ENCODE data around the gene TMEM238. TPM values are rescaled to one million over a fixed set of nuclear protein-coding genes. Genes with fewer than 3 reads are reported as not detected.

TMEM238 gene
- total RNA-seq, 2 experiments from 2014 or later: 9.4 to 10.6 TPM

- Mint-ChIP-seq H3K27ac (no peak overlapping the region), H3K9me3 (no peaks in the 10 kb centered on the region), H3K27me3 (peaks cover 18% of the 10 kb centered on the region), H3K36me3 (ENCODE audit: low read depth) (no peaks in the 10 kb centered on the region), H3K4me3 (no peak overlapping the region), H3K4me1 (ENCODE audit: low read depth) (peaks cover 3% of the 10 kb centered on the region)
- ChIA-PET CTCF (interaction anchor here (1.0 kb wide), 1 partner anchor 60 kb away, joined by 3 read pairs; no protein-coding TSS in a partner anchor), POLR2A (interaction anchor here (0.8 to 1.1 kb wide), 2 partner anchors 19 to 57 kb away, joined by 3 read pairs; no protein-coding TSS in a partner anchor)
- TF ChIP-seq CTCF (IDR thresholded peaks at IDR 0.05): no peak
- DNase-seq (no peak), ATAC-seq (no peak)
- intact Hi-C loops (cut with micrococcal nuclease): no loop called here
Measured at GRCh38 chr19:55358493-55358892, 25.6 kb downstream of the TMEM238 start.

- H3K27me3 Mint-ChIP-seq: peaks cover 50% of the 10 kb centered on the region
- no peak for DNase-seq
- no peak overlapping the region for H3K27ac Mint-ChIP-seq
- peaks cover 15% of the 10 kb centered on the region for H3K4me1 Mint-ChIP-seq (ENCODE audit: low read depth)
- no peak for ATAC-seq
- no peaks in the 10 kb centered on the region for H3K9me3 Mint-ChIP-seq
- no peaks in the 10 kb centered on the region for H3K36me3 Mint-ChIP-seq (ENCODE audit: low read depth)
- CTCF ChIA-PET: no interaction called here
- intact Hi-C loops (cut with micrococcal nuclease): no loop called here
- TF ChIP-seq CTCF (IDR thresholded peaks at IDR 0.05): no peak
- POLR2A ChIA-PET: interaction anchor here (0.8 to 1.8 kb wide), 5 partner anchors 10 to 96 kb away, joined by 3 to 6 read pairs (median 4); partner anchors contain the start of gene TMEM238
- no peak overlapping the region for H3K4me3 Mint-ChIP-seq
Measured at GRCh38 chr19:55355213-55355821, 28.8 kb downstream of the TMEM238 start.

- H3K4me1 Mint-ChIP-seq (ENCODE audit: low read depth): peaks cover 15% of the 10 kb centered on the region
- intact Hi-C loops (cut with micrococcal nuclease): no loop called here
- no peak for TF ChIP-seq CTCF (IDR thresholded peaks at IDR 0.05)
- DNase-seq (no peak), ATAC-seq (no peak)
- H3K9me3 Mint-ChIP-seq: no peaks in the 10 kb centered on the region
- CTCF ChIA-PET: no interaction called here
- no peak within 1 kb of the TSS for H3K27ac Mint-ChIP-seq
- peak within 1 kb of the TSS; percentile 61 for H3K4me3 Mint-ChIP-seq
- H3K27me3 Mint-ChIP-seq: peaks cover 51% of the 10 kb centered on the region
- POLR2A ChIA-PET: interaction anchor here (1.5 to 1.8 kb wide), 3 partner anchors 15 to 95 kb away, joined by 4 to 6 read pairs (median 4); partner anchors contain the start of gene TMEM238
- H3K36me3 Mint-ChIP-seq (ENCODE audit: low read depth): no peaks in the 10 kb centered on the region
Measured at GRCh38 chr19:55354698-55355212, 29.3 kb downstream of the TMEM238 start, which contains the start of gene COX6B2. TSS of gene COX6B2 (minus strand) at chr19:55354719. CDS start at chr19:55354521, 198 bp downstream.

GRCh38 chr19:55353803-55354697, 30.0 kb downstream of the TMEM238 start:
- Mint-ChIP-seq H3K4me1 (ENCODE audit: low read depth) (peaks cover 15% of the 10 kb centered on the region), H3K36me3 (ENCODE audit: low read depth) (no peaks in the 10 kb centered on the region), H3K27me3 (peaks cover 51% of the 10 kb centered on the region), H3K27ac (no peak overlapping the region), H3K9me3 (no peaks in the 10 kb centered on the region), H3K4me3 (peak overlapping the region; percentile 61)
- DNase-seq: peak; percentile 76
- no peak for TF ChIP-seq CTCF (IDR thresholded peaks at IDR 0.05)
- ChIA-PET CTCF (no interaction called here), POLR2A (interaction anchor here (0.6 to 1.8 kb wide), 7 partner anchors 11 to 218 kb away, joined by 3 to 9 read pairs (median 4); partner anchors contain the start of gene TMEM238)
- intact Hi-C loops (cut with micrococcal nuclease): no loop called here
- peak; percentile 90 for ATAC-seq
